Testis (tissue), 2 donors: ENCODE results near the gene CNGA3.

ENCODE experiments used
- POLR2A ChIP-seq: fragments of 450-650 bp; IDR thresholded peaks from one replicate; pipeline ENCODE4 v1.6.1; 2017; ENCODE audit warnings: antibody characterized with exemption, mild to moderate bottlenecking, moderate library complexity
- TF ChIP-seq, protein P1 (sequence below), 3 experiments: fragments of 450-650 bp in 2 of 3; fragments of 200-600 bp in 1 of 3; sonication (generic) in 1 of 3; IDR thresholded peaks; one replicate each; pipeline ENCODE4 v1.5.1; 2016 to 2019; ENCODE audit warnings: antibody characterized with exemption in 3 of 3, mild to moderate bottlenecking in 2 of 3, moderate library complexity in 1 of 3

DNA sequence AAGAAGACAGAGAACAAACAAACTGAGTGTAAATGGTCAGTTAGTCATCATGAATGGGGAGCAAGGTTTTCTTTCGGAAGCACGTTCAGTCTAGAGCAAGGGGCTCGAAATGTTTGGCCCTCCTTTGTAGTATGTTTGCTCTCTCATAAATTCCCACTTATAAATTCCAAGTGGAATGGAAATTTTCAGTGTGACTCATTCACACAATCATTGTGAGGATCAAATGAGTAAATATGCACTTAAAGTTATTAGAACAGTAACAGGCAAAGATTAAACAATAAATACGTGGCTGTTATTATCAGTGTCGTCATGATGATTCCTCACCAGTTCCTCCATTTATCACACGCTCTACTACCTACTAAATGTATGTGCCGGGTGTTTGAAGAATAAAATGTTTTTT, 10.5 kb downstream of the CNGA3 start:
- TF ChIP-seq, protein P1, sequence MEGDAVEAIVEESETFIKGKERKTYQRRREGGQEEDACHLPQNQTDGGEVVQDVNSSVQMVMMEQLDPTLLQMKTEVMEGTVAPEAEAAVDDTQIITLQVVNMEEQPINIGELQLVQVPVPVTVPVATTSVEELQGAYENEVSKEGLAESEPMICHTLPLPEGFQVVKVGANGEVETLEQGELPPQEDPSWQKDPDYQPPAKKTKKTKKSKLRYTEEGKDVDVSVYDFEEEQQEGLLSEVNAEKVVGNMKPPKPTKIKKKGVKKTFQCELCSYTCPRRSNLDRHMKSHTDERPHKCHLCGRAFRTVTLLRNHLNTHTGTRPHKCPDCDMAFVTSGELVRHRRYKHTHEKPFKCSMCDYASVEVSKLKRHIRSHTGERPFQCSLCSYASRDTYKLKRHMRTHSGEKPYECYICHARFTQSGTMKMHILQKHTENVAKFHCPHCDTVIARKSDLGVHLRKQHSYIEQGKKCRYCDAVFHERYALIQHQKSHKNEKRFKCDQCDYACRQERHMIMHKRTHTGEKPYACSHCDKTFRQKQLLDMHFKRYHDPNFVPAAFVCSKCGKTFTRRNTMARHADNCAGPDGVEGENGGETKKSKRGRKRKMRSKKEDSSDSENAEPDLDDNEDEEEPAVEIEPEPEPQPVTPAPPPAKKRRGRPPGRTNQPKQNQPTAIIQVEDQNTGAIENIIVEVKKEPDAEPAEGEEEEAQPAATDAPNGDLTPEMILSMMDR (IDR thresholded peaks at IDR 0.05): no peak
- TF ChIP-seq POLR2A: no peak
